Body of pancreas (tissue), 4 donors: ENCODE results near the gene AGMO.

Source experiments
- CTCF ChIP-seq, 7 experiments: fragments of 450-650 bp in 4 of 7; fragments of 200-600 bp in 3 of 7; sonication (generic) in 3 of 7; IDR thresholded peaks; one replicate each; pipeline ENCODE4 v1.5.1; 2016 to 2019; ENCODE audit warnings: antibody characterized with exemption in 7 of 7
- POLR2A ChIP-seq, 3 donors: fragments of 450-650 bp; IDR thresholded peaks; one replicate each; pipeline ENCODE4 v1.6.1; 2016; ENCODE audit warnings: antibody characterized with exemption in 3 of 3, mild to moderate bottlenecking in 2 of 3

- TF ChIP-seq POLR2A (IDR thresholded peaks at IDR 0.05): no peak
- no peak for TF ChIP-seq CTCF (IDR thresholded peaks at IDR 0.05)
Measured at GRCh38 chr7:15214976-15215375, 346.8 kb downstream of the AGMO start.
